ENCODE results near the gene KCNV2.
"Not testable (repeated sequence)": the region's sequence is repeated elsewhere in the genome, so short reads cannot be mapped to it uniquely, and the experiment has no call there.

Gene KCNV2

DNA sequence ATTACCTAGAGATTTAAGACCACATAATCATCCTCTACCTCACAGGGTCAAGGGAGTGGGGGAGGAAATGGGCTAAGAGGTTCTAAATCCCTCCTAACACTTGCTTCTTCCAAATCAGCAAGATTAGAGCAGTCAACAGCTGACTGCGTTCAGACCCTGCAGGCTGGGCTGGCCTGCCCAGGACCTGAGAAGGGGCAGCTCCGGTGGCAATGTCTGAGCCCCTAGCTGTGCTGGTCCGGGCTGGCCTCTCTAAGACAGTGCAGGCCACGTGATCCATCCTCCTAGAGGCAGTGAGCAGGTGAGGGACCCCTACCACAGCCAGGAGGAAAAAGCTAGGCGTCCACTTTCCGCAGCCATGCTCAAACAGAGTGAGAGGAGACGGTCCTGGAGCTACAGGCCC is at the start of gene KCNV2:
KCNV2 (plus strand) TSS at position 126 of the 400 bp plus-strand sequence; CDS start at position 356, 230 bp downstream.
- ATAC-seq: no peak

DNA sequence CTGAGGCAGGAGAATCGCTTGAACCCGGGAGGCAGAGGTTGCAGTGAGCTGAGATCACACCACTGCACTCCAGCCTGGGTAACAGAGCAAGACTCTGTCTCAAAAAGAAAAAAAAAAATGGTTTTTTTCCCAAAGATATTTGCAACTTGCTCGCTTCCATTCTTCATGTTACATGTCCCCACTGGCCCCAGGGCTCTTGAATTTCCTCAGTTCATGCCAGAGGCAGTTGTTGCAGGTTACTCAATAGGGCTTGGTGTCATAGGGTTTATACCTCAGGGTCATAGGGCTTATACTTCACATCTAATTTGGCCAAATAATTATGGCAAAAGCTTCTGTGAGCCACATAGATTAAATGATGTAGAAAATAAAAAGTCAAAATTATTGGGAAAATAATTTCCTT is 44.1 kb upstream of the KCNV2 start:
- ATAC-seq: no peak

DNA sequence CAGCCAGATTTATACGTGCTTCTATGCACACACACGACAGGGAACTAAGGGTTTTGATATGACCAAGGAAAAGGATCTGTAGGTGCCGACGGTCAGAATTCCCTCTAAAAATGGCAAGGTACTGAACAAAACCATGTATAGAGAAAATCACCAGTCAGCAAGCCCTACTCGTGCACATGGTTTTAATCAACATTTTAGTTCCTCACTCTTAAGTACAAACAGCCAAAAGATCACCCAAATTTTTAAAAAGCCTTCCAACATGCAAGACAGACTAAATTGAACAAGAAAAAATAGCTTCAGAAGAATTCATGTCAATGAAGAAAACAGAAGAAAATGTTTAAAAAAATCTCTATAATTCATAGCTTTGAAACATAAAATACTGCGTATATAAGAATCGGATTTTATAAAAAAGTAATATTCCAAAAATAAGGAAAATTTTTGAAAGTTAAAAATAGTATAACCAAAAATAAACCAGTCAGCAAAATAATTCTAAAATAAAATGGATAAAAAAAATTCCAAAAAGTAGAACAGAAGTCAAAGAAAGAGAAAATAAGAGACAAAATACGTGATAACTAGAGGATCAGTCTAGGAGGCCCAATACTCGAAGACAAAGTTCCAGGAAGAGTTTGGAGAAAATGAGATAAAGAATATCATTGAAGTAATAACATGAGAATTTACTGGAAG is 43.0 kb upstream of the KCNV2 start:
- no peak for ATAC-seq

DNA sequence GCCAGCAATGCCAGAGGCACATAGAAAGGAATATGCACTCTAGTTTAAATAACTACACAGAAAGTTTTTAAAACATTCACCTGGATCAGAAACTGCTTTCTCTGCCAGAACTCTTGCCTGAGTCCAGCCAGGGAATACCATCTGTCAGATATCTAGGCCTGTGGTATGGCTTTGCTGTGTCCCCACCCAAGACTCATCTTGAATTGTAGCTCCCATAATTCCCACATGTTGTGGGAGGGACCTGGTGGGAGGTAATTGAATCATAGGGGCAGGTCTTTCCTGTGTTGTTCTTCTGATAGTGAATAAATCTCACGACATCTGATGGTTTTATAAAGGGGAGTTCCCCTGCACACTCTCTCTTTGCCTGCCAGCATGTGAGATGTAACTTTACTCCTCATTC is 41.5 kb upstream of the KCNV2 start:
- no peak for ATAC-seq

DNA sequence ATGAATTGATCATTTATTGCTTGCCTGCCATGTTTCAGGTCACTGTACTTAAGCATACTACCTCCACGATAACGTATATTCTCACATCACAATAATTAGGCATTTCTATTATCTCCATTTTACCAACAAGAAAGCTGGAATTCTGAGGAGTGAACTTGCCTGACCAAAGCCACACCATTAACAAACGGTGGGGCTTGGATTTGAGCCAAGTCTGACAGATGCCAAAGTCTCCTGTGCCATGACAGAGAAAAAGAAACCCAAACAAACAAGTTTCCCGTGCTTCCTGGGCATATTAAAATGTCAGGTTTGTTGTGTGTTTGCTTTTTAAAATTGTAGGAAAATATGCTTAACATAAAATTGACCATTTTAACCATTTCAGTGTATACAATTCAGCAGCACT is 40.8 kb upstream of the KCNV2 start:
- ATAC-seq: no peak

DNA sequence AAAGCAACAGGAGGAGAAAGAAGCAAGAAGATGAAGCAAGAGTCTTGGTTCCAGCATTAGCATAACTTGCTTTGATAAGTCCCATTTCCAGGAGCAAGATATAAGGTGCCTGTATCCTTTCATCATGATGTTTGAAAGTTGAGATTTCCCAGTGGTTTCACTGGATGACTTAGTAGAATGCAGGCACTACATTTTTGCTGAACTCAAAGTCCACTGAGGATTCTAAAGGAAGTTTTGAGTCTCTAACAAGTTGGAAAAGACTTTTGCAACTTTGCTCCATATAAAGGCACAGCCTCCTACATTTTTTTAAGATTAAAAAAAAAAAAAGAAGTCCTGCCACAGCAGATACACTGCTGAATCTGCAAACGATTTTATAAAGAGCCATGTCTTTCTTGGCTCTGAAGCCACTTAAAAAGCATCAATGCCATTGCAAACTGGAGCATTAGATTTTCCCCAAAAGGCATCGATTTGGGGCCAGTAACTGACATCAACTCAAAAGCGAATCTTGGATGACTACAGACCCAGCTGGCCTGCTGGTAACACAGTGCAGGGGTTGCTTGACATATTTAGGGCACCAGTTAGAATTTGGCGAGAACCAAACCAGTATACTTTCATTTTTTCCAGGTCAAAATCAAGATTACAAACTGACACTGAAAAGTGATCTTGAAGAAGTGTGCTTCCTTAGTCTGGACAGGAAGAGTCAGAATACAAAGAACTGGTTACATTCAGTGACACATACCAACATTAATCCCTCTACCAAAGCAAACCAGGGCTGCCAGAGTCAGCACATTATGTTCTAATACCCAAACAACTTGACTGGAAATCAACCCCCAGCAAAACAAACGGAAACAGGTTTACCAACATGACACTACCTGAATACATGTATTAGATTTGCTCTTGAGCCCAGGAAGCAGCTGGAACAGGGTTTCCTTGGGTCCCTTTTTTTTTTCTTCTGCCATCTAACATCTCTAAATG is 39.1 kb upstream of the KCNV2 start:
- ATAC-seq: no peak

DNA sequence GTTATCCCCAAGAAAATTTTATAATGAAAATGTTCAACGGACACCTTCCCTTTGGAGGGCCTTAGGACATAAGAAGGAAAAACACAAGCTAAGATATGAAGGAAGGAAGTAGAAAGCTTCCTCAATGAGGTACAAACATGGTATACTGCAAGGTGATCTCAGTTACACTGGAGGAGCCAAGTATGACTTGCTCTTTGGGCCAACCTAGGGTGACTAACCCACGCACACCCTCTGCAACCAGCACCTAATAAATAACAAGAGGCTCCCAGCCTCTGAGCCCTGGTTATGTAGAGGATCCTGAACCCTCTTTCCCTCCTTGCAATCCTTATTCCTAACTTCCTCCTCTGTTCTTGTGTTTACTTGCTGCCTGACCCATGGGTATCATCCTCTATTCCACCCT is 38.3 kb upstream of the KCNV2 start:
- ATAC-seq: no peak

DNA sequence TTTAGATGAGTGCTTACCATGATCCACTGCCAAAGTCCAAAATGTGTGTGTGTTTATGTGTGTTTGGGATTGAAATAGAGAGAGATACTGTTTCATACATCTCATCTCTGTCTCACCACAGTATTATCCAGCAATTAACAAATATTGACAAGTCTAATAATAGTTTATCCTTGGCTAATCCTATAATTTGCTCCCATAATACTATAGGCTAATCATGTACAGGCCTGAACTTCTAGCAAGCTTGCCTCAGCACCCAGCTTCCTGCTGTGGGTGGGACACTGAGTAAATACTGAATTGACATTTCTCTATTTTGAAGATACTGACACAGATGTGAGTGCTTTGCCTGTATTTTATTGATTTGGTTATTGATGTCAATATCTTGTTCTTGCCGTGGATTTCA is 35.3 kb upstream of the KCNV2 start:
- ATAC-seq: no peak

DNA sequence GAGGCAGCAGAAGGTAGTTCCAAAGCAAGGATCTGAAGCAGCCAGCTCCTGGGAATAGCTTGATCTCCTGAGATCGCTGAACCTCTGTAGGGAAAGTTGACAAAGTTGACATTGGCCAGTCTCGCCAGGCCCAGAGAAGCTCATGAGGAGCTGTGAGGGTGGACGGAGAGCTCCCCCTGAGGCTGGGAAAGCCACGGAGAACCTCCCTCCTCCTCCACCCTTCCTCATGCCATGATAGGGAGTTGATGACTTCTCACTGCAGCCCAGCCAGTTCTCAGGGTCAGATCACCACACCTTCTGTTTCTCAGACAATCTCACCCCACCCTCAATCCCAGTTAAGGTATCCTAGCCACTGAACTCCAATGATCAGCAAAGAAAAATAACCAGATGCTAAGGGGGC is 30.4 kb upstream of the KCNV2 start:
- no peak for ATAC-seq

DNA sequence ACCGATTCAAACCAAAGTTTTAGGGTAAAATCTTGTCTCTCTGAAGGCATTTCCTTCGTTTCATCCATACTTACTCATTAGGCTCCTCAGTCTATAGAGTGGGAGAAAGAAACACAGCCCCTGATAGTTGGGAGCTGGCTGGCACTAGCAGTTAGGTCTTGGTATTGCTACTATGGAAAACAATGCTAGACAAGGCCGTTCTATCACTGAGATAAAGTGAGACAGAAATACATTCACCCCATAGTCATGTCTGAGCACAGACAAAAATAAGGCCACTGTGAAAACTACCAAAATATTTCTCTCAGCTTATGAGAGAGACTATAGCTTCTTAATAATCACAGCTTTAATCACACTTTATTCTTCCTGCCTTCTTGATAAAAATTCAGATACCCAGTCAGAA is 28.7 kb upstream of the KCNV2 start:
- no peak for ATAC-seq

DNA sequence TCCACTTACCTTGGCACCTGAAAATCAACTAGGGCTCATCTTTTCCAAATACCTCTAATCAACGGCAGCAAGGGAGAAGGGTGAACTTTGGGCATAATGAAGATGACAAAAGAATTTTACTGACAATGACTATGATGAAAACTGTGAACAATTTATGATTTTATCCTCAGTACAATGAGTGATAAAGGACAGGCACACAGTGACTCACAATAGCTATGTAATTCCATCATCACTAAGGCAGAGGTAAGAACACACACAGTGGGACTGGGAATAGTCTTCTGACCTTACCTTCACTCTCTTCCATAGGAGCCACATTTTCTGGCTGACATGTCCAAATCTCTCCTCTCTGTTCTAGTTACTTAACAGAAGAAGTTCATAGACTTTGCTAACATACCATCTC is 26.1 kb upstream of the KCNV2 start:
- ATAC-seq: no peak

DNA sequence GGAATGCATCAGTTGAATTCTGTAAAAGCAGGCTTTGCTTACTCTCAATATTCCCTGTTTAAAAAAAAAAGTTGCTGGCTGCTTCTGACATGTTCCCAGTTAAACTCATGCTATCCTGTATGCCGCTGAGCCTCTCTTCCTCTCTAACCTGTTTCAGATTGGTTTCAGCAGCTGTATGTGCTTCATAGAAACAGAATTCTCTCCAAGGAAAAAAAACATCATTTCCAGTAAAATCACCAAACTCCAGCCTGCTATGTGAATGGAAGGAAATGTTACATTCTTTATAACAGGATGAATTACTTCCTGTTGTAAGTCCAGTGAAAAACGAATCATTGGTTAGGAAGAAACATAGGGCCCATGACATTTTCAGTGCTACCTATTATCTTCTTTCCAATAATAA is 25.7 kb upstream of the KCNV2 start:
- ATAC-seq: no peak

DNA sequence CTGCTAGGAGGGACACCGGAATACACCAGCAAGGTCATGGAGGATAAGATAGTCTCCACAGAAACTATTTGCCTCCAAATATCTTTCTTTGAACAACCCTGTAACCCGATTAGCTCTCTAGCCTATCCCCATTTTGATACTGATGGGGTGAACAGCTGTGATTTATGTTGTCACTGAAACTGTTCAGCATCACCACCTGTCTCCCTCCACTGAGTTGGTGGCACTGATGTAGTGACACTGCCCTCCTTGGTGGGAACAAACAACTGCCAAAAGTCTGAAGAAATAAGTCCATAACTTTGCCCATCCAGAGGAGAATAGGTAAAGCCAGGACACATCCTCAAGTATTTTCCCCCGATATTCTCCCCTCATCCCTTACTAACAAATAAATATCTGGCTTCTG is 24.3 kb upstream of the KCNV2 start:
- ATAC-seq: no peak

DNA sequence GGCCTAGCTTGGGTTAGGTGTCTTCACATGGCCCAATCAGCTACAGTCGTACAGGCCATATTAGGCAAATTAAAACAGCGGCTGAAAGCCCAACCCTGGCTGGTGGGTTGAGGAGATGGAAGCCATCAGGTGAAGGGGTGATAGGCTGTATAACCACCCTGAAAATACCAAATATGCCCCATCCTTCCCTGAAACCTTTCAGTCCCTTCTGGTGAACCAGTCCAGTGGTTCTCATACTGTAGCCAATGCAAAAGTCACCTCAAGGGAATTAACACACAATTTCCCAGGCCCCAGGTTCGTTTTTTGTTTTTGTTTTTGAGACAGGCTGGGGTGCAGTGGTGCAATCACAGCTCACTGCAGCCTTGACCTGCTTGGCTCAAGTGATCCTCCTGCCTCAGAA is 19.8 kb upstream of the KCNV2 start:
- no peak for ATAC-seq

DNA sequence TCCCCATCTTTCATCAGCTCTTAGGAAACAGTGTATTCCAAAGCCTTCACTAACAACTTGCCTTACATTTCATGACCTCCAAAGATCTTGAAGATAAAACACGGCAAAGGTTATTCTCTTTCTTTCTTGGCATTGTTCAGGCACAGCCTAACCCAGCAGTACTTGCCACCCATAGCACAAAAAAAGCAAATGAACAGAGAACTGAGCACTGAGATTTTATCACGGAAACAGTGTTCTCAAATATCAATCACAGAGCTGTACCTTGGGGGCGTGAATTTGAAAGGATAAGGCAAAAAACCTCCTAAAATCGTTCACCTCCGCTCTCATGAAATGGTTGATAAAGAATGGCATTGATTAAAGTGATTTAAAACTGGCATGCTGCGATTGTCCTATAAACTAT is 16.9 kb upstream of the KCNV2 start:
- ATAC-seq: no peak

DNA sequence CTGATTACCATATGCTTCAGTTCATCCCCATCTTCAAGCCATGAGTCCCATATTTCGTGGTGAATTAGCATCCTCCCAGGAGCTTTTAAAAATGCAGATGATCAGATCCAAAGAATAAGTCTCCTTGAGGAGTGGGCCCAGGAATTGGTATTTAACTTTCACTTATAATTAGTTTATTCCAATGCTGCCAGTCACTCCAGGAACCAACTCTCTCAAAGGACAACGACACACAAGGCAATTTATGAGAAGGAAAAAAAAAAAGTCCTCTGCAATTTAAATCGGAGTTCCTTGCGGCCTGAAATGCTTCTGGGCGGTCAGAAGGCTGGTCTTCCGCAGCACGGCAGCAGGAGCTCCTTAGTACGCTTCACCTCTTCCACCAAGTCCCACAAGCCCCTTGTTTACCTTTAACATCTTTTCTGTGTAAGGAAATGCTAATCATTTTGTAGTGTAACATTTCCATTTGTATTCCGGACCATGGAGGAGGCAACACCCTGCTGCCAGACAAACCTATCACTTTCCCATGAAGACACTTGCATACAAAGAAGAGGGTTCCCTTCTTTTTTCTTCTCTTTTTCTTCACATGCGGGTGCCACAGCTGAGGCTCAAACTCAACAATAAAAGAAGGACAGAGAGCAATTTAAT is 16.3 kb upstream of the KCNV2 start:
- ATAC-seq: no peak

DNA sequence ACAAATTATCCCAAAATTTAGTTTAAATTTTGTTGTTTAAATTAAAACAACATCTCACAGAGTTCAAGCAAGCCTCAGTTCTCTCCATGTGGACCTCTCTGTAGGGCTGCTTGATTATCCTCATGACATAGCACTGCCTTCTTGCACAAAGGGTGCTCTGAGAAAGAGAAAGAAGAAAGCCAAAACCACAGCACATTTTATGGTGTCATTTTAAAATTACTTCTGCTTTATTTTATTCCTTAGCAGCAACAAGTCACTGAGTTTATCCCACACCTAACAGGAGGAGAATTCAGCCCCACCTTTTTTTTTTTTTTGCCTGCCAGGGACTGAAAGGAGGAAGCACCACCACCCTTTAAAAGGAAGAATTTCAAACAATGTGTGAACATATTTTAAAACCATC is 12.8 kb upstream of the KCNV2 start:
- no peak for ATAC-seq

DNA sequence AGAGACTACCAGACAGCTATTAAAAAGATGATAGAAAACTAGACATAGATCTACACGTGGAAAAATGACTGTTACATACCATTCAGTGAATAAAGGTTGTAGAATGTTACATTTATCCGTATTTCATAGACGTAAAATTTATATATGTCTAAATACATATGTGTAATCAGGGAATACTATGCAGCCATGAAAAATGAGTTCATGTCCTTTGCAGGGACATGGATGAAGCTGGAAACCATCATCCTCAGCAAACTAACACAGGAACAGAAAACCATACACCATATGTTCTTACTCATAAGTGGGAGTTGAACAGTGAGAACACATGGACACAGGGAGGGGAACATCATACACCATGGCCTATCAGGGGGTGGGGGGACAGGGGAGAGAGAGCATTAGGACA is 10.1 kb upstream of the KCNV2 start:
- ATAC-seq: not testable (repeated sequence)

DNA sequence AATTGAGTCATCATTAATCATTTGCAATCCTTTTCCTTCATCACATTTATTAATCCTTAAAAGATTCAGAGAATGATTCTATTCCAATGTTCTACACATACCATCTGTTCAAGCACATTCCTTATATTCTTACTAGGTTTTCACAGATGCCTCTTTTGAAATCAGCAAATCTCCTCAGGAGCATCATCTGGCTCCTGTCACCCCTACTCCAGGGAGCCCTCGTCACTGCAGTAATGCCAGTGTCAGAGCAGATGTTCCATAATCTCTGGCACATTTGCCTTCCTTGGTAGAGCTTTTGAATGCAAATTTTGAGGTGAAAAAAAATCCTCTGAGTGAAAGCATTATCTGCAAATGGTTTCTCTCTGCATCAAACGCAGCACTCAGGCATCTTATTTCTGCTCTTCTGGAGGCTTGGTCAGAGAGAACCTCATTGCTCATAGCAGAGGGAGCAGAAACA is 7.6 kb upstream of the KCNV2 start:
- ATAC-seq: no peak

DNA sequence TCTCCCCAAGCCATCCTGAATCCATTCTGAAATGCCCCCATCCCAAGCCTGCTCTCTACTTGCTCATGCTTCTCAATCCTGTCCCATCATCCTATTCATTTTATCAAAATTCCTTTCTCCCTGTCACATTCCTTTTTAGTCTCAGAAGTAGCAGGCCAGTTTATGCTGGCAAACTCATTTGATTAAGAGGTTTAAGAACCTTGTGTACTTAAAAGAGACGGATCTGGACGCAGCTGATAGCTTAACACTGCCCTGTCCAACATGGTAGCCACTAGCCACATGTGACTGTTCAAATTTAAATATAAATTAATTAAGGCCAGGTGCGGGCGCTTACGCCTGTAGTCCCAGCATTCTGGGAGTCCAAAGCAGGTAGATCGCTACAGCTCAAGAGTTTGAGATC is 5.6 kb upstream of the KCNV2 start:
- ATAC-seq: no peak

DNA sequence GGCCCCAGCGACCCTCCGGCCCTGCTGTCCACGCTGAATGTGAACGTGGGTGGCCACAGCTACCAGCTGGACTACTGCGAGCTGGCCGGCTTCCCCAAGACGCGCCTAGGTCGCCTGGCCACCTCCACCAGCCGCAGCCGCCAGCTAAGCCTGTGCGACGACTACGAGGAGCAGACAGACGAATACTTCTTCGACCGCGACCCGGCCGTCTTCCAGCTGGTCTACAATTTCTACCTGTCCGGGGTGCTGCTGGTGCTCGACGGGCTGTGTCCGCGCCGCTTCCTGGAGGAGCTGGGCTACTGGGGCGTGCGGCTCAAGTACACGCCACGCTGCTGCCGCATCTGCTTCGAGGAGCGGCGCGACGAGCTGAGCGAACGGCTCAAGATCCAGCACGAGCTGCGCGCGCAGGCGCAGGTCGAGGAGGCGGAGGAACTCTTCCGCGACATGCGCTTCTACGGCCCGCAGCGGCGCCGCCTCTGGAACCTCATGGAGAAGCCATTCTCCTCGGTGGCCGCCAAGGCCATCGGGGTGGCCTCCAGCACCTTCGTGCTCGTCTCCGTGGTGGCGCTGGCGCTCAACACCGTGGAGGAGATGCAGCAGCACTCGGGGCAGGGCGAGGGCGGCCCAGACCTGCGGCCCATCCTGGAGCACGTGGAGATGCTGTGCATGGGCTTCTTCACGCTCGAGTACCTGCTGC is 839 bp downstream of the KCNV2 start:
- no peak for ATAC-seq

DNA sequence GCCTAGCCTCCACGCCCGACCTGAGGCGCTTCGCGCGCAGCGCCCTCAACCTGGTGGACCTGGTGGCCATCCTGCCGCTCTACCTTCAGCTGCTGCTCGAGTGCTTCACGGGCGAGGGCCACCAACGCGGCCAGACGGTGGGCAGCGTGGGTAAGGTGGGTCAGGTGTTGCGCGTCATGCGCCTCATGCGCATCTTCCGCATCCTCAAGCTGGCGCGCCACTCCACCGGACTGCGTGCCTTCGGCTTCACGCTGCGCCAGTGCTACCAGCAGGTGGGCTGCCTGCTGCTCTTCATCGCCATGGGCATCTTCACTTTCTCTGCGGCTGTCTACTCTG is 1.4 kb downstream of the KCNV2 start:
- no peak for ATAC-seq

DNA sequence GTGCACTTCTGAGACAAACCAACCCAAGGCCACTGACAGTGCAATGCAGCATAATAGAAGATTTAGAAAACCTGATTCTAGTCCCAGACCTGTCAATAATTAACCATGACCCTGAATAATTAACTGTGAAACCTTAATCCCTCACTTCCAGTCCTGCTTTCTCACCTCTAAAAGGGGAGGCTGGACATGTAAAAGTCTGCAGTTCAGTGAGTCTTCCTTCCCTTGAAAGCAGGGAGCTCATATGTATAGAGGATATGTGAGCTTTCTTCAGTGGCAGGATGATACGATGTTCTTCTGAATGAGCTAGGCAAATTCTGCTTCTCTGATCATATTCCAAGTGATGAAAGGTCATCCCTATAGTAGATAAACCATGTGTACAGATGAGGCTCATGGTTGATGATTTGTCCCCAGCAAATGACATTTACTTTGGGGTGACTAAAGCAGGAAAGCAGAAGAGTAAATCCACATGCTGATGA is 2.9 kb downstream of the KCNV2 start:
- no peak for ATAC-seq

Measured in activated CD4-positive, CD25-positive, alpha-beta regulatory T cell treated with anti-CD3 and anti-CD28 coated beads, Interleukin-2, amount 50 U/mL, for 24 hours (primary cell).